ENCODE results near the gene KLHL29. TPM values are rescaled to one million over a fixed set of nuclear protein-coding genes. Genes with fewer than 3 reads are reported as not detected.

The KLHL29 gene
- total and polyA plus RNA-seq, 2 experiments from 2014 or later, result 1.5 to 6.5 TPM

DNA sequence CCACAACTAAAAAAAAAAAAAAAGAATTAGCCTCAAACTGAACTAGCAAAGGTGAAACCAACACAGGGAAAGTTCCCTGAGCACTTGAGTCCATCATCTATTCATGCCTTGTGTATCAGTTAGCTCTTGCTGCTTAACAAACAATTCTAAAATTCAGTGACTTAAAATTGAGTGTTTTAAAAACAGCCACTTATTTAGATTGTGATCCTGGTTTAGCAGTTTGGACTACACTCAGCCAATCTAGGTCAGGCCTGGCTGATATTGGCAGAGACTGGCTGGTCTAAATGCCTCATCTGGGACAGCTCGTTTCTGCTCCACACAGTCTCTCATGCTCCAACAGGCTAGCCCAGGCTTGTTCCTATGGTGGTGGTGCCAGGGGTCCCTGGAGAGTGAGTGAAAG lies 294.1 kb downstream of the KLHL29 start:
- no peak overlapping the region for H3K27ac Mint-ChIP-seq
- no peaks in the 10 kb centered on the region for H3F3A ChIP-seq (replicated peaks; ENCODE audit: low read depth)
- H3K36me3 Mint-ChIP-seq (ENCODE audit: low read depth), result peaks cover 5% of the 10 kb centered on the region; the same call in 1 of the 3 replicates
- no peak overlapping the region for H3K4me3 ChIP-seq
- H4K20me1 ChIP-seq (replicated peaks; ENCODE audit: insufficient read depth), result no peaks in the 10 kb centered on the region
- H3K9me2 ChIP-seq (ENCODE audit: insufficient read depth), result no peaks in the 10 kb centered on the region
- no peak overlapping the region for H3K4me2 ChIP-seq
- H3K9me3 Mint-ChIP-seq, result peaks cover 6% of the 10 kb centered on the region
- no peak overlapping the region for H3K4me3 Mint-ChIP-seq
- no peaks in the 10 kb centered on the region for H3K4me1 ChIP-seq (ENCODE audit: insufficient read depth)
- ATAC-seq (no peak), DNase-seq (ENCODE audit: low spot score) (no peak)
- no peak overlapping the region for H2AFZ ChIP-seq
- H3K27me3 ChIP-seq (ENCODE audit: insufficient read depth), result no peaks in the 10 kb centered on the region
- no peak overlapping the region for H3K27ac ChIP-seq (ENCODE audit: low read depth)
- peaks cover 3% of the 10 kb centered on the region for H3K4me1 Mint-ChIP-seq
- no peaks in the 10 kb centered on the region for H3K79me2 ChIP-seq (replicated peaks; ENCODE audit: insufficient read depth)
- no peak for TF ChIP-seq CREB1 (CRISPR knock-in tag; IDR thresholded peaks at IDR 0.05; ENCODE audit: low read depth)
- TF ChIP-seq JUNB (IDR thresholded peaks at IDR 0.05; ENCODE audit: unreplicated experiment), result no peak
- TF ChIP-seq NANOG (IDR thresholded peaks at IDR 0.05; ENCODE audit: borderline replicate concordance), result no peak
- no peak for TF ChIP-seq EZH2phosphoT487 (IDR thresholded peaks at IDR 0.05; ENCODE audit: unreplicated experiment)
- TF ChIP-seq, protein P1, sequence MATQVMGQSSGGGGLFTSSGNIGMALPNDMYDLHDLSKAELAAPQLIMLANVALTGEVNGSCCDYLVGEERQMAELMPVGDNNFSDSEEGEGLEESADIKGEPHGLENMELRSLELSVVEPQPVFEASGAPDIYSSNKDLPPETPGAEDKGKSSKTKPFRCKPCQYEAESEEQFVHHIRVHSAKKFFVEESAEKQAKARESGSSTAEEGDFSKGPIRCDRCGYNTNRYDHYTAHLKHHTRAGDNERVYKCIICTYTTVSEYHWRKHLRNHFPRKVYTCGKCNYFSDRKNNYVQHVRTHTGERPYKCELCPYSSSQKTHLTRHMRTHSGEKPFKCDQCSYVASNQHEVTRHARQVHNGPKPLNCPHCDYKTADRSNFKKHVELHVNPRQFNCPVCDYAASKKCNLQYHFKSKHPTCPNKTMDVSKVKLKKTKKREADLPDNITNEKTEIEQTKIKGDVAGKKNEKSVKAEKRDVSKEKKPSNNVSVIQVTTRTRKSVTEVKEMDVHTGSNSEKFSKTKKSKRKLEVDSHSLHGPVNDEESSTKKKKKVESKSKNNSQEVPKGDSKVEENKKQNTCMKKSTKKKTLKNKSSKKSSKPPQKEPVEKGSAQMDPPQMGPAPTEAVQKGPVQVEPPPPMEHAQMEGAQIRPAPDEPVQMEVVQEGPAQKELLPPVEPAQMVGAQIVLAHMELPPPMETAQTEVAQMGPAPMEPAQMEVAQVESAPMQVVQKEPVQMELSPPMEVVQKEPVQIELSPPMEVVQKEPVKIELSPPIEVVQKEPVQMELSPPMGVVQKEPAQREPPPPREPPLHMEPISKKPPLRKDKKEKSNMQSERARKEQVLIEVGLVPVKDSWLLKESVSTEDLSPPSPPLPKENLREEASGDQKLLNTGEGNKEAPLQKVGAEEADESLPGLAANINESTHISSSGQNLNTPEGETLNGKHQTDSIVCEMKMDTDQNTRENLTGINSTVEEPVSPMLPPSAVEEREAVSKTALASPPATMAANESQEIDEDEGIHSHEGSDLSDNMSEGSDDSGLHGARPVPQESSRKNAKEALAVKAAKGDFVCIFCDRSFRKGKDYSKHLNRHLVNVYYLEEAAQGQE (IDR thresholded peaks at IDR 0.05; ENCODE audit: unreplicated experiment), result no peak
- no peak for TF ChIP-seq STAT1 (IDR thresholded peaks at IDR 0.05; ENCODE audit: unreplicated experiment)
- TF ChIP-seq ZNF331 (CRISPR knock-in tag; IDR thresholded peaks at IDR 0.05; ENCODE audit: low read depth), result no peak
- TF ChIP-seq EZH2 (IDR thresholded peaks at IDR 0.05; ENCODE audit: low read depth, unreplicated experiment), result no peak
- peaks cover 7% of the 10 kb centered on the region for H3K27me3 Mint-ChIP-seq (ENCODE audit: insufficient read depth, low read depth, poor library complexity)
- H3K36me3 ChIP-seq (ENCODE audit: insufficient read depth), result no peaks in the 10 kb centered on the region

DNA sequence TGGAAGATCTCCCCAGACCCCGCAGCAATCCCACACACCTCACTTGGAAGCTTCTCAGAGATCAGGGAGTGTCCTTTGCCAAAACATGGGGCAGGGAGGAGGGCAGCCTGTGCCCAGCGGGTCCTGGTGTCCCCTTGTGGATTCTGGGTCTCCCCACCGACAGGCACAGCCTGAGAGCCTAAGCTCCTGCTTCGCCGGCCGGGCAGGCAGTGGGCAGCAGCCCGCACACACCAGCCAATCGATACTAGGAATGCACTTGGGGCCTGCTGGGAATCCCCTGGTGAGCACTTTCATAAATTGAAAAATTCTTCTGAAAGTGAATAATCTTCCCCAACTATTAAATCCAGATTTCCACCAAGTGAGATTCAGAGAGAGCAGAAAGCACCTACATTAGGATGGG lies 296.0 kb downstream of the KLHL29 start:
- no peaks in the 10 kb centered on the region for H3K27me3 ChIP-seq (ENCODE audit: insufficient read depth)
- H2AFZ ChIP-seq, result no peak overlapping the region
- H3K27ac ChIP-seq (ENCODE audit: low read depth), result no peak overlapping the region
- H3K4me1 Mint-ChIP-seq, result peaks cover 13% of the 10 kb centered on the region
- H3K27me3 Mint-ChIP-seq (ENCODE audit: insufficient read depth, low read depth, poor library complexity), result peaks cover 7% of the 10 kb centered on the region
- no peak overlapping the region for H3K4me3 ChIP-seq
- no peaks in the 10 kb centered on the region for H3K4me1 ChIP-seq (ENCODE audit: insufficient read depth)
- H3K27ac Mint-ChIP-seq, result no peak overlapping the region
- no peaks in the 10 kb centered on the region for H4K20me1 ChIP-seq (replicated peaks; ENCODE audit: insufficient read depth)
- H3K36me3 Mint-ChIP-seq (ENCODE audit: low read depth), result peaks cover 5% of the 10 kb centered on the region; the same call in 1 of the 3 replicates
- H3K4me3 Mint-ChIP-seq, result no peak overlapping the region
- peaks cover 6% of the 10 kb centered on the region for H3K9me3 Mint-ChIP-seq
- no peaks in the 10 kb centered on the region for H3K36me3 ChIP-seq (ENCODE audit: insufficient read depth)
- H3F3A ChIP-seq (replicated peaks; ENCODE audit: low read depth), result no peaks in the 10 kb centered on the region
- DNase-seq (ENCODE audit: low spot score) (no peak), ATAC-seq (no peak)
- H3K79me2 ChIP-seq (replicated peaks; ENCODE audit: insufficient read depth), result no peaks in the 10 kb centered on the region
- H3K4me2 ChIP-seq, result no peak overlapping the region
- H3K9me2 ChIP-seq (ENCODE audit: insufficient read depth), result no peaks in the 10 kb centered on the region
- TF ChIP-seq JUNB (IDR thresholded peaks at IDR 0.05; ENCODE audit: unreplicated experiment) (no peak), NANOG (IDR thresholded peaks at IDR 0.05; ENCODE audit: borderline replicate concordance) (no peak)
- TF ChIP-seq, protein P2, sequence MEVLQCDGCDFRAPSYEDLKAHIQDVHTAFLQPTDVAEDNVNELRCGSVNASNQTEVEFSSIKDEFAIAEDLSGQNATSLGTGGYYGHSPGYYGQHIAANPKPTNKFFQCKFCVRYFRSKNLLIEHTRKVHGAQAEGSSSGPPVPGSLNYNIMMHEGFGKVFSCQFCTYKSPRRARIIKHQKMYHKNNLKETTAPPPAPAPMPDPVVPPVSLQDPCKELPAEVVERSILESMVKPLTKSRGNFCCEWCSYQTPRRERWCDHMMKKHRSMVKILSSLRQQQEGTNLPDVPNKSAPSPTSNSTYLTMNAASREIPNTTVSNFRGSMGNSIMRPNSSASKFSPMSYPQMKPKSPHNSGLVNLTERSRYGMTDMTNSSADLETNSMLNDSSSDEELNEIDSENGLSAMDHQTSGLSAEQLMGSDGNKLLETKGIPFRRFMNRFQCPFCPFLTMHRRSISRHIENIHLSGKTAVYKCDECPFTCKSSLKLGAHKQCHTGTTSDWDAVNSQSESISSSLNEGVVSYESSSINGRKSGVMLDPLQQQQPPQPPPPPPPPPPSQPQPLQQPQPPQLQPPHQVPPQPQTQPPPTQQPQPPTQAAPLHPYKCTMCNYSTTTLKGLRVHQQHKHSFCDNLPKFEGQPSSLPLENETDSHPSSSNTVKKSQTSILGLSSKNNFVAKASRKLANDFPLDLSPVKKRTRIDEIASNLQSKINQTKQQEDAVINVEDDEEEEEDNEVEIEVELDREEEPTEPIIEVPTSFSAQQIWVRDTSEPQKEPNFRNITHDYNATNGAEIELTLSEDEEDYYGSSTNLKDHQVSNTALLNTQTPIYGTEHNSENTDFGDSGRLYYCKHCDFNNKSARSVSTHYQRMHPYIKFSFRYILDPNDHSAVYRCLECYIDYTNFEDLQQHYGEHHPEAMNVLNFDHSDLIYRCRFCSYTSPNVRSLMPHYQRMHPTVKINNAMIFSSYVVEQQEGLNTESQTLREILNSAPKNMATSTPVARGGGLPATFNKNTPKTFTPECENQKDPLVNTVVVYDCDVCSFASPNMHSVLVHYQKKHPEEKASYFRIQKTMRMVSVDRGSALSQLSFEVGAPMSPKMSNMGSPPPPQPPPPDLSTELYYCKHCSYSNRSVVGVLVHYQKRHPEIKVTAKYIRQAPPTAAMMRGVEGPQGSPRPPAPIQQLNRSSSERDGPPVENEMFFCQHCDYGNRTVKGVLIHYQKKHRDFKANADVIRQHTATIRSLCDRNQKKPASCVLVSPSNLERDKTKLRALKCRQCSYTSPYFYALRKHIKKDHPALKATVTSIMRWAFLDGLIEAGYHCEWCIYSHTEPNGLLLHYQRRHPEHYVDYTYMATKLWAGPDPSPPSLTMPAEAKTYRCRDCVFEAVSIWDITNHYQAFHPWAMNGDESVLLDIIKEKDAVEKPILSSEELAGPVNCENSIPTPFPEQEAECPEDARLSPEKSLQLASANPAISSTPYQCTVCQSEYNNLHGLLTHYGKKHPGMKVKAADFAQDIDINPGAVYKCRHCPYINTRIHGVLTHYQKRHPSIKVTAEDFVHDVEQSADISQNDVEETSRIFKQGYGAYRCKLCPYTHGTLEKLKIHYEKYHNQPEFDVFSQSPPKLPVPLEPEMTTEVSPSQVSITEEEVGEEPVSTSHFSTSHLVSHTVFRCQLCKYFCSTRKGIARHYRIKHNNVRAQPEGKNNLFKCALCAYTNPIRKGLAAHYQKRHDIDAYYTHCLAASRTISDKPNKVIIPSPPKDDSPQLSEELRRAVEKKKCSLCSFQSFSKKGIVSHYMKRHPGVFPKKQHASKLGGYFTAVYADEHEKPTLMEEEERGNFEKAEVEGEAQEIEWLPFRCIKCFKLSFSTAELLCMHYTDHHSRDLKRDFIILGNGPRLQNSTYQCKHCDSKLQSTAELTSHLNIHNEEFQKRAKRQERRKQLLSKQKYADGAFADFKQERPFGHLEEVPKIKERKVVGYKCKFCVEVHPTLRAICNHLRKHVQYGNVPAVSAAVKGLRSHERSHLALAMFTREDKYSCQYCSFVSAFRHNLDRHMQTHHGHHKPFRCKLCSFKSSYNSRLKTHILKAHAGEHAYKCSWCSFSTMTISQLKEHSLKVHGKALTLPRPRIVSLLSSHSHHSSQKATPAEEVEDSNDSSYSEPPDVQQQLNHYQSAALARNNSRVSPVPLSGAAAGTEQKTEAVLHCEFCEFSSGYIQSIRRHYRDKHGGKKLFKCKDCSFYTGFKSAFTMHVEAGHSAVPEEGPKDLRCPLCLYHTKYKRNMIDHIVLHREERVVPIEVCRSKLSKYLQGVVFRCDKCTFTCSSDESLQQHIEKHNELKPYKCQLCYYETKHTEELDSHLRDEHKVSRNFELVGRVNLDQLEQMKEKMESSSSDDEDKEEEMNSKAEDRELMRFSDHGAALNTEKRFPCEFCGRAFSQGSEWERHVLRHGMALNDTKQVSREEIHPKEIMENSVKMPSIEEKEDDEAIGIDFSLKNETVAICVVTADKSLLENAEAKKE (CRISPR knock-in tag; IDR thresholded peaks at IDR 0.05), result no peak
- TF ChIP-seq, protein P3, sequence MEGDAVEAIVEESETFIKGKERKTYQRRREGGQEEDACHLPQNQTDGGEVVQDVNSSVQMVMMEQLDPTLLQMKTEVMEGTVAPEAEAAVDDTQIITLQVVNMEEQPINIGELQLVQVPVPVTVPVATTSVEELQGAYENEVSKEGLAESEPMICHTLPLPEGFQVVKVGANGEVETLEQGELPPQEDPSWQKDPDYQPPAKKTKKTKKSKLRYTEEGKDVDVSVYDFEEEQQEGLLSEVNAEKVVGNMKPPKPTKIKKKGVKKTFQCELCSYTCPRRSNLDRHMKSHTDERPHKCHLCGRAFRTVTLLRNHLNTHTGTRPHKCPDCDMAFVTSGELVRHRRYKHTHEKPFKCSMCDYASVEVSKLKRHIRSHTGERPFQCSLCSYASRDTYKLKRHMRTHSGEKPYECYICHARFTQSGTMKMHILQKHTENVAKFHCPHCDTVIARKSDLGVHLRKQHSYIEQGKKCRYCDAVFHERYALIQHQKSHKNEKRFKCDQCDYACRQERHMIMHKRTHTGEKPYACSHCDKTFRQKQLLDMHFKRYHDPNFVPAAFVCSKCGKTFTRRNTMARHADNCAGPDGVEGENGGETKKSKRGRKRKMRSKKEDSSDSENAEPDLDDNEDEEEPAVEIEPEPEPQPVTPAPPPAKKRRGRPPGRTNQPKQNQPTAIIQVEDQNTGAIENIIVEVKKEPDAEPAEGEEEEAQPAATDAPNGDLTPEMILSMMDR (conservative IDR thresholded peaks at IDR 0.05; ENCODE audit: low read depth in 2 of 2), result no peak
